Panc1 (cell line): ENCODE measurements around the gene PPP1R27.

Experiments used
- CTCF ChIP-seq: fragments of 450-650 bp; IDR thresholded peaks from 2 replicates; pipeline ENCODE4 v1.5.1; 2017; ENCODE audit warnings: mild to moderate bottlenecking
- POLR2AphosphoS5 ChIP-seq: IDR thresholded peaks from 2 replicates; pipeline ENCODE4 v1.6.1; 2012; ENCODE audit warnings: mild to moderate bottlenecking, low read depth, low read length, moderate library complexity
- REST ChIP-seq, 2 experiments: IDR thresholded peaks; 2 replicates each; pipeline ENCODE4 v1.6.1; 2011 to 2012; ENCODE audit warnings: low read depth in 2 of 2, control low read depth in 1 of 2, low read length in 1 of 2, mild to moderate bottlenecking in 1 of 2, moderate library complexity in 1 of 2; ENCODE audit not compliant: insufficient read depth in 1 of 2
- SIN3A ChIP-seq: IDR thresholded peaks from 2 replicates; pipeline ENCODE4 v1.6.1; 2012; ENCODE audit warnings: low read depth, mild to moderate bottlenecking, low read length, moderate library complexity, borderline replicate concordance; ENCODE audit not compliant: insufficient read depth
- TCF7L2 ChIP-seq: IDR thresholded peaks from 2 replicates; pipeline ENCODE4 v1.6.1; 2011; ENCODE audit warnings: mild to moderate bottlenecking, low read depth, low read length, inconsistent platforms

GRCh38 chr17:81822996-81823819, 11.6 kb downstream of the PPP1R27 start:
- no peak for TF ChIP-seq CTCF
- TF ChIP-seq POLR2AphosphoS5 = no peak
- TF ChIP-seq SIN3A = no peak
- TF ChIP-seq TCF7L2 = no peak
- no peak for TF ChIP-seq REST (IDR thresholded peaks at IDR 0.05; ENCODE audit: insufficient read depth in 1 of 2, low read depth in 2 of 2, low read length in 1 of 2)
